Panc1 (cell line): Measurements from ENCODE around the gene MYO1H.

ENCODE experiments used
- POLR2AphosphoS5 ChIP-seq: IDR thresholded peaks from 2 replicates; pipeline ENCODE4 v1.6.1; 2012; ENCODE audit warnings: mild to moderate bottlenecking, low read depth, low read length, moderate library complexity
- SIN3A ChIP-seq: IDR thresholded peaks from 2 replicates; pipeline ENCODE4 v1.6.1; 2012; ENCODE audit warnings: low read depth, mild to moderate bottlenecking, low read length, moderate library complexity, borderline replicate concordance; ENCODE audit not compliant: insufficient read depth
- TCF7L2 ChIP-seq: IDR thresholded peaks from 2 replicates; pipeline ENCODE4 v1.6.1; 2011; ENCODE audit warnings: mild to moderate bottlenecking, low read depth, low read length, inconsistent platforms
- TF ChIP-seq, protein P1 (sequence below): fragments of 450-650 bp; IDR thresholded peaks from 2 replicates; pipeline ENCODE4 v1.5.1; 2017; ENCODE audit warnings: mild to moderate bottlenecking
- TF ChIP-seq, protein P2 (sequence below), 2 experiments: IDR thresholded peaks; 2 replicates each; pipeline ENCODE4 v1.6.1; 2011 to 2012; ENCODE audit warnings: low read depth in 2 of 2, control low read depth in 1 of 2, low read length in 1 of 2, mild to moderate bottlenecking in 1 of 2, moderate library complexity in 1 of 2; ENCODE audit not compliant: insufficient read depth in 1 of 2

DNA sequence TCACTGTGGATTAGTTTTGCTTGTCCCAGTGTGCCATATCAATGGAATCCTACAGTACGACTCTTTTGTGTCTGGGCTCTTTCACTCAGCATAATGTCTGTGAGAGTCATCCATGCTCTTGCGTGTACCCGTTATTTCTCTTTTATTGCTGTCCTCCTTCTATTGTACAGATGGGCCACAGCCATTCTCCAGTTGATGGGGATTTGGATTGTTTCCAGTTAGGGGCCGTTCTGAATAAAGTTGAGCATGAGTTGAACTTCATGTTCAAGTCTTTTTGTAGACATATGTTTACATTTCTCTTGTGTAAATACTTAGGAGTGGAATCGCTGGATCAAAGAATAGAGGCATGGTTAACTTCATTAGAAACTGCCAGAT is 38.3 kb downstream of the MYO1H start:
- TF ChIP-seq, protein P1, sequence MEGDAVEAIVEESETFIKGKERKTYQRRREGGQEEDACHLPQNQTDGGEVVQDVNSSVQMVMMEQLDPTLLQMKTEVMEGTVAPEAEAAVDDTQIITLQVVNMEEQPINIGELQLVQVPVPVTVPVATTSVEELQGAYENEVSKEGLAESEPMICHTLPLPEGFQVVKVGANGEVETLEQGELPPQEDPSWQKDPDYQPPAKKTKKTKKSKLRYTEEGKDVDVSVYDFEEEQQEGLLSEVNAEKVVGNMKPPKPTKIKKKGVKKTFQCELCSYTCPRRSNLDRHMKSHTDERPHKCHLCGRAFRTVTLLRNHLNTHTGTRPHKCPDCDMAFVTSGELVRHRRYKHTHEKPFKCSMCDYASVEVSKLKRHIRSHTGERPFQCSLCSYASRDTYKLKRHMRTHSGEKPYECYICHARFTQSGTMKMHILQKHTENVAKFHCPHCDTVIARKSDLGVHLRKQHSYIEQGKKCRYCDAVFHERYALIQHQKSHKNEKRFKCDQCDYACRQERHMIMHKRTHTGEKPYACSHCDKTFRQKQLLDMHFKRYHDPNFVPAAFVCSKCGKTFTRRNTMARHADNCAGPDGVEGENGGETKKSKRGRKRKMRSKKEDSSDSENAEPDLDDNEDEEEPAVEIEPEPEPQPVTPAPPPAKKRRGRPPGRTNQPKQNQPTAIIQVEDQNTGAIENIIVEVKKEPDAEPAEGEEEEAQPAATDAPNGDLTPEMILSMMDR, result no peak
- TF ChIP-seq, protein P2, sequence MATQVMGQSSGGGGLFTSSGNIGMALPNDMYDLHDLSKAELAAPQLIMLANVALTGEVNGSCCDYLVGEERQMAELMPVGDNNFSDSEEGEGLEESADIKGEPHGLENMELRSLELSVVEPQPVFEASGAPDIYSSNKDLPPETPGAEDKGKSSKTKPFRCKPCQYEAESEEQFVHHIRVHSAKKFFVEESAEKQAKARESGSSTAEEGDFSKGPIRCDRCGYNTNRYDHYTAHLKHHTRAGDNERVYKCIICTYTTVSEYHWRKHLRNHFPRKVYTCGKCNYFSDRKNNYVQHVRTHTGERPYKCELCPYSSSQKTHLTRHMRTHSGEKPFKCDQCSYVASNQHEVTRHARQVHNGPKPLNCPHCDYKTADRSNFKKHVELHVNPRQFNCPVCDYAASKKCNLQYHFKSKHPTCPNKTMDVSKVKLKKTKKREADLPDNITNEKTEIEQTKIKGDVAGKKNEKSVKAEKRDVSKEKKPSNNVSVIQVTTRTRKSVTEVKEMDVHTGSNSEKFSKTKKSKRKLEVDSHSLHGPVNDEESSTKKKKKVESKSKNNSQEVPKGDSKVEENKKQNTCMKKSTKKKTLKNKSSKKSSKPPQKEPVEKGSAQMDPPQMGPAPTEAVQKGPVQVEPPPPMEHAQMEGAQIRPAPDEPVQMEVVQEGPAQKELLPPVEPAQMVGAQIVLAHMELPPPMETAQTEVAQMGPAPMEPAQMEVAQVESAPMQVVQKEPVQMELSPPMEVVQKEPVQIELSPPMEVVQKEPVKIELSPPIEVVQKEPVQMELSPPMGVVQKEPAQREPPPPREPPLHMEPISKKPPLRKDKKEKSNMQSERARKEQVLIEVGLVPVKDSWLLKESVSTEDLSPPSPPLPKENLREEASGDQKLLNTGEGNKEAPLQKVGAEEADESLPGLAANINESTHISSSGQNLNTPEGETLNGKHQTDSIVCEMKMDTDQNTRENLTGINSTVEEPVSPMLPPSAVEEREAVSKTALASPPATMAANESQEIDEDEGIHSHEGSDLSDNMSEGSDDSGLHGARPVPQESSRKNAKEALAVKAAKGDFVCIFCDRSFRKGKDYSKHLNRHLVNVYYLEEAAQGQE (IDR thresholded peaks at IDR 0.05; ENCODE audit: insufficient read depth in 1 of 2, low read depth in 2 of 2, low read length in 1 of 2), result no peak
- TF ChIP-seq SIN3A (no peak), TCF7L2 (no peak), POLR2AphosphoS5 (no peak)
